Measurements from ENCODE around the gene MIA3.

DNA sequence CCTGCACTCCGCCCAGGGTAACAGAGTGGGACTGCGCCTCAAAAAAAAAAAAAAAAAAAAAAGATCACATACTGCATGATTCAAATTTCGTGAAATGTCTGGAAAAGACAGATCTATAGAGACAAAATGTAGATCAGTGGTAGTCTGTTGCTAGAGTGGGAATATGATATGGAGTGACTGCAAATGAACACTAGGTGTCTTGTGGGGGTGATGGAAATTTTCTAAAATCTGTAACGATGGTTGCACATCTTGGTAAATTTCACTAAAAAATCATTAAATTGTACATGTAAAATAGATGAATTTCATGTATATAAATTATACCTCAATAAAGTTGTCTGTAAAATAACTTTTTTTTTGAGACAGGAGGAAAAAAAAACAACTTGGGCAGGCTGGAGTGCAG is 88.9 kb downstream of the MIA3 start:
- no peak for TF ChIP-seq EZH2 (IDR thresholded peaks at IDR 0.05)
- TF ChIP-seq CTCF (IDR thresholded peaks at IDR 0.05): no peak
